Activated CD4-positive, alpha-beta T cell treated with anti-CD3 and anti-CD28 coated beads, Interleukin-2, amount 10 ng/mL, durations not matched to agents 24 days and 14 days (primary cell): Measurements from ENCODE around the gene FLAD1. TPM values are rescaled to one million over a fixed set of nuclear protein-coding genes. Genes with fewer than 3 reads are reported as not detected.

ENCODE experiments used
- DNase-seq: peaks from one replicate; pipeline ENCODE4 v3.0.0; 2022
- H3K27ac Mint-ChIP-seq: one replicate; pipeline ENCODE4 v1.8.0; 2022; ENCODE audit warnings: mild to moderate bottlenecking, mixed read lengths
- H3K27me3 Mint-ChIP-seq: one replicate; pipeline ENCODE4 v1.8.0; 2022; ENCODE audit warnings: mixed read lengths
- H3K36me3 Mint-ChIP-seq: one replicate; pipeline ENCODE4 v1.8.0; 2022; ENCODE audit warnings: low read depth, mild to moderate bottlenecking, mixed read lengths
- H3K4me1 Mint-ChIP-seq: one replicate; pipeline ENCODE4 v1.8.0; 2021; ENCODE audit warnings: mixed read lengths
- H3K4me3 Mint-ChIP-seq: one replicate; pipeline ENCODE4 v1.8.0; 2022; ENCODE audit warnings: mild to moderate bottlenecking, moderate library complexity, mixed read lengths
- H3K9me3 Mint-ChIP-seq: one replicate; pipeline ENCODE4 v1.8.0; 2021; ENCODE audit warnings: mixed read lengths
- intact Hi-C: fragments of 100-400 bp; cut with micrococcal nuclease; formaldehyde crosslinking; loops from one replicate; pipeline ENCODE4 v1.15.1; 2023
- total RNA-seq: library from RNA; stranded (reverse); gene quantifications from 2 replicates; pipeline ENCODE4 v1.2.3, GENCODE V29; 2022

Gene FLAD1
- total RNA-seq, 1 donor from 2014 or later: 69.9 TPM

GRCh38 chr1:155011437-155012025 is 28.4 kb downstream of the FLAD1 start:
- intact Hi-C loops: no loop called here
- no peaks in the 10 kb centered on the region for H3K27me3 Mint-ChIP-seq
- peaks cover 58% of the 10 kb centered on the region for H3K4me1 Mint-ChIP-seq
- H3K36me3 Mint-ChIP-seq: peaks cover 64% of the 10 kb centered on the region
- H3K4me3 Mint-ChIP-seq: peak overlapping the region; percentile 97
- H3K9me3 Mint-ChIP-seq: no peaks in the 10 kb centered on the region
- DNase-seq: no peak
- peak overlapping the region; percentile 89 for H3K27ac Mint-ChIP-seq

- H3K4me3 Mint-ChIP-seq: peak overlapping the region; percentile 97
- intact Hi-C loops: no loop called here
- peaks cover 66% of the 10 kb centered on the region for H3K36me3 Mint-ChIP-seq
- H3K27ac Mint-ChIP-seq: peak overlapping the region; percentile 89
- H3K4me1 Mint-ChIP-seq: peaks cover 57% of the 10 kb centered on the region
- H3K27me3 Mint-ChIP-seq: no peaks in the 10 kb centered on the region
- no peaks in the 10 kb centered on the region for H3K9me3 Mint-ChIP-seq
- DNase-seq: peak; percentile 82
Measured at GRCh38 chr1:155012026-155012546, 28.9 kb downstream of the FLAD1 start.

- peak overlapping the region; percentile 97 for H3K4me3 Mint-ChIP-seq
- peaks cover 72% of the 10 kb centered on the region for H3K36me3 Mint-ChIP-seq
Measured at GRCh38 chr1:155012776-155013602, 29.8 kb downstream of the FLAD1 start.

GRCh38 chr1:155013632-155014031 is 30.5 kb downstream of the FLAD1 start:
- peaks cover 49% of the 10 kb centered on the region for H3K4me1 Mint-ChIP-seq
- peaks cover 71% of the 10 kb centered on the region for H3K36me3 Mint-ChIP-seq
- intact Hi-C loops: no loop called here
- H3K27ac Mint-ChIP-seq: peak overlapping the region; percentile 89
- peak; percentile 82 for DNase-seq
- H3K27me3 Mint-ChIP-seq: no peaks in the 10 kb centered on the region
- no peaks in the 10 kb centered on the region for H3K9me3 Mint-ChIP-seq
- H3K4me3 Mint-ChIP-seq: peak overlapping the region; percentile 97

More at GRCh38 chr1:155012776-155013602, 29.8 kb downstream of the FLAD1 start:
- Mint-ChIP-seq H3K4me1 (peaks cover 53% of the 10 kb centered on the region), H3K27ac (peak overlapping the region; percentile 89), H3K9me3 (no peaks in the 10 kb centered on the region), H3K27me3 (no peaks in the 10 kb centered on the region)
- DNase-seq: no peak
- intact Hi-C loops: no loop called here

- Mint-ChIP-seq H3K27ac (no peak overlapping the region), H3K36me3 (peaks cover 72% of the 10 kb centered on the region), H3K27me3 (no peaks in the 10 kb centered on the region), H3K4me3 (peak overlapping the region; percentile 78), H3K4me1 (peaks cover 56% of the 10 kb centered on the region), H3K9me3 (no peaks in the 10 kb centered on the region)
- DNase-seq: peak; percentile 59
- intact Hi-C loops: no loop called here
Measured at GRCh38 chr1:155014709-155015508, 31.8 kb downstream of the FLAD1 start.

DNA sequence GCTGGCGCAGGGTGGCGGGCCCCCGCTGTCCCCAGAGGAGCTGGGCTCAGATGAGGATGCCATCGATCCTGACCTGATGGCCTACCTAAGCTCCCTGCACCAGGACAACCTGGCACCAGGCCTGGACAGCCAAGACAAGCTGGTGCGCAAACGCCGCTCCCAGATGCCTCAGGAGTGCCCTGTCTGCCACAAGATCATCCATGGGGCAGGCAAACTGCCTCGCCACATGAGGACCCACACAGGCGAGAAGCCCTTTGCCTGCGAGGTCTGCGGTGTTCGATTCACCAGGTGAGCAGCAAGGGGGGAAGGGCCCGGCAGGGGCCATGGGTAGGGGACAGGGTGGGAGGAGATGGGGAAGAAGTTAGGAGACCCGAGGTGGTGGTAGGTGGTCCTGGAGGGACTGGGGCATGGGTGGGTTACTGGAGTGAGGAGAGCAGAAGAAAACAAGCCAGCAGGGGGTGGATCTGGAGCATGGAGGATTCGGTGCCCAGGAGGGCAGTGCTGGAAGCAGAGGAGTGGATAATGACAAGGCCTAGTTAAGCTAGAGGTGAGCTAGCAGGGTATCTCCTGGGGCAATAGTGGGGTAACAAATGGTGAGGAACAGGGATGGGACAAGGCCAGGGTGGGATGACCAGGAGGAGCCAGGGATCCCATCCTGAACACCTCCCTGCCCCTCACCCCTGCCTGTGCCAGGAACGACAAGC is 32.5 kb downstream of the FLAD1 start:
- Mint-ChIP-seq H3K36me3 (peaks cover 70% of the 10 kb centered on the region), H3K27ac (peak overlapping the region; percentile 76), H3K27me3 (no peaks in the 10 kb centered on the region), H3K9me3 (no peaks in the 10 kb centered on the region), H3K4me3 (peak overlapping the region; percentile 78), H3K4me1 (peaks cover 58% of the 10 kb centered on the region)
- peak; percentile 59 for DNase-seq
- intact Hi-C loops: loop anchor here (2.0 kb wide), 1 partner anchor 45 kb away; no protein-coding TSS in a partner anchor

GRCh38 chr1:155016231-155016831 is 33.2 kb downstream of the FLAD1 start:
- Mint-ChIP-seq H3K36me3 (peaks cover 66% of the 10 kb centered on the region), H3K9me3 (no peaks in the 10 kb centered on the region), H3K4me3 (peak overlapping the region; percentile 78), H3K4me1 (peaks cover 54% of the 10 kb centered on the region), H3K27me3 (no peaks in the 10 kb centered on the region), H3K27ac (peak overlapping the region; percentile 76)
- intact Hi-C loops: loop anchor here (2.0 kb wide), 1 partner anchor 44 kb away; no protein-coding TSS in a partner anchor
- peak; percentile 71 for DNase-seq

GRCh38 chr1:155017041-155017945 is 34.1 kb downstream of the FLAD1 start:
- Mint-ChIP-seq H3K27me3 (no peaks in the 10 kb centered on the region), H3K4me3 (peak overlapping the region; percentile 78), H3K27ac (peak overlapping the region; percentile 37), H3K9me3 (no peaks in the 10 kb centered on the region), H3K4me1 (peaks cover 52% of the 10 kb centered on the region), H3K36me3 (peaks cover 65% of the 10 kb centered on the region)
- intact Hi-C loops: loop anchor here (1.0 to 2.0 kb wide), 8 partner anchors 8 to 81 kb away; partner anchors contain the start of genes CKS1B, PMVK and PYGO2
- peak; percentile 96 for DNase-seq

- H3K9me3 Mint-ChIP-seq: no peaks in the 10 kb centered on the region
- no peak for DNase-seq
- no peaks in the 10 kb centered on the region for H3K27me3 Mint-ChIP-seq
- peaks cover 59% of the 10 kb centered on the region for H3K36me3 Mint-ChIP-seq
- H3K27ac Mint-ChIP-seq: no peak overlapping the region
- peaks cover 48% of the 10 kb centered on the region for H3K4me1 Mint-ChIP-seq
- H3K4me3 Mint-ChIP-seq: peak overlapping the region; percentile 78
- intact Hi-C loops: loop anchor here (1.0 to 2.0 kb wide), 8 partner anchors 9 to 82 kb away; partner anchors contain the start of genes CKS1B, PMVK and PYGO2
Measured at GRCh38 chr1:155017946-155018316, 34.8 kb downstream of the FLAD1 start.

DNA sequence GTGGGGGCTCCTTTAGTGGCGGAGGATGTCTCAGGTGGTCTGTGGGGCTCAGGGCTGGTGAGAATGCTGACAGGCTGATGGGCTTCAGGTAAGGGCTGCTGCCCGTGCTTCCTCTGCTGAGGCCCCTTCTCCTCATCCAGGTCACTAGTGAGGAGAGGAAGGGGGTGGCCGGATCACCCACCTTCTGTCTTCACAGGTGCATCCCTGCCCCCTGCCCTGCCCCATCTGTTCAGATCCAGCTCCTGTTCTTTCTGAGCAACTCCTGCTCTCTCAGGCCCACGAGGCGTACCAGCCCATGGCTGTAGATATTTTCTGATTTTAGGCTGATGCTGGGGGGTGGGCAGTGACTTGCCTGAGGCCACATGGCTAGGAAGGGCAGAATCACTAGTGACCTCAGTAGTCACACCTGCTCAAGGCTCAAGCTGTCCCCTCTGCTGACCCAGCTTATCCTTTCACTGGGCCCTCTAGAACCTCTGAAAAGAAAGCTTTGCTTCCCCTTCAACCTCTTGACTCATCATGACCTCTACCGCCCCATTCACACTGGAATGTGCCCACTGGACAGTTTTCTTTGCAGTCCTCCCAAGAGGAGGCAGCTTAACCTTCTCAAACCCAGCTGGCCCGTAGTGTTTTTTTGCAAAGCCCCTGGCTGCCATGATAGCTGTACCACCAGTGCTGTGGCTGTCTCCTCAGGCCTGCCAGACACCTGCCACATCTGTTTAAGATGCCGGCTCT is 35.6 kb downstream of the FLAD1 start:
- DNase-seq: no peak
- H3K27ac Mint-ChIP-seq: peak overlapping the region; percentile 48
- intact Hi-C loops: no loop called here
- no peaks in the 10 kb centered on the region for H3K9me3 Mint-ChIP-seq
- peaks cover 41% of the 10 kb centered on the region for H3K4me1 Mint-ChIP-seq
- no peaks in the 10 kb centered on the region for H3K27me3 Mint-ChIP-seq
- H3K36me3 Mint-ChIP-seq: peaks cover 53% of the 10 kb centered on the region
- no peak overlapping the region for H3K4me3 Mint-ChIP-seq

DNA sequence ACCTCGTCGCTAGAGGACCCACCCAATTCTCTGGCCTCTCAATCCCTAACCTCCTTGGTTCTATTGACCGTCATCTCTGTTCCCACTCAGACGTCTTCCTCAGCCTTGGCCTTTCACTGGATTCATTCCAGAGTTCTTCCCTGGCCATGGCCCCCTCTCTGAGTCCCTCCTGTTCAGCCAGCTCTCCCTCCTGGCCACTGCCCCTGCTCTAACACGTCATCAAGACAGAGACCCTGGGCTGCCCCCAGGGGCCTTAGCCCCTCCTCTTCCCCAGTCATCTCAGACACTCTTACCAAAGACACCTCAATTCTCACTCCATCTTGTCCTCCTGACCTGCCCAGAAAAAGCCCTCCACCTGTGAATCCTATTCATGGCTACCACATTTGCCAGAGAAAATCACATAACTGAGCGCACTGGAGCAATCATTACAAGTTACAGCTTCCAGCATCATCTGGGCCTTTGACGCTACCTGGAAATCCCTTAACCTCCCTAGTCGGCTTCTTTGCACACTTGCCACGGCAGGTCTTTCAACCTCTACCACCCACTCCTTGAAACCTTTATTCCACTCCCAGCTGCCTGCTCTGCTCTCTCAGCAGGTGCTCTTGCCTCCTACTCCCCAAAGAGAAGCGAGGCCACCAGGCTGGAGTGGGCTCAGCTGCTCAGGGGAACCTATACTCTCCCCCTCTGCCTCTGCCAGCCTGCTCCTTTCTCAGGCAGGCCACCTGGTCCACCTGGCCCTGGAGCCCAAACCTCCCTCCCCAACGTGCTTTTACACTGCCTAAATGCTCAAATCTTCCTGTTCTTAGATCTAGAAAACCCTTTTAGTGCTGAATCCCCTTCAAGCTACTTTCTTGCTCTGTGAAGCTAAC is 36.5 kb downstream of the FLAD1 start:
- Mint-ChIP-seq H3K4me1 (peaks cover 35% of the 10 kb centered on the region), H3K36me3 (peaks cover 45% of the 10 kb centered on the region), H3K27ac (peak overlapping the region; percentile 48), H3K4me3 (no peak overlapping the region), H3K27me3 (no peaks in the 10 kb centered on the region), H3K9me3 (no peaks in the 10 kb centered on the region)
- no peak for DNase-seq
- intact Hi-C loops: no loop called here
